Measurements from ENCODE around the gene NDUFV1.
A peak's percentile ranks its signal among the peaks of the same experiment; 100 is the strongest.

NDUFV1 gene

GRCh38 chr11:67644042-67644441 is 37.3 kb downstream of the NDUFV1 start:
- peak in 1 of 2 experiments; percentile 69 for DNase-seq (ENCODE audit: low read depth in 1 of 2, low spot score in 1 of 2)
- in situ Hi-C loops (cut with HindIII; ENCODE audit: low pct_unique_long_range_greater_than_20kb, low sequenced_read_pairs), result no loop called here
- no peak for TF ChIP-seq JUND (IDR thresholded peaks at IDR 0.05; ENCODE audit: low read depth)

GRCh38 chr11:67644472-67645418 is 38.0 kb downstream of the NDUFV1 start:
- no peak for TF ChIP-seq JUND (IDR thresholded peaks at IDR 0.05; ENCODE audit: low read depth)
- DNase-seq (ENCODE audit: low read depth in 1 of 2, low spot score in 1 of 2), result no peak
- in situ Hi-C loops (cut with HindIII; ENCODE audit: low pct_unique_long_range_greater_than_20kb, low sequenced_read_pairs), result no loop called here

- in situ Hi-C loops (cut with HindIII; ENCODE audit: low pct_unique_long_range_greater_than_20kb, low sequenced_read_pairs), result no loop called here
- TF ChIP-seq JUND (IDR thresholded peaks at IDR 0.05; ENCODE audit: low read depth), result no peak
- DNase-seq (ENCODE audit: low read depth in 1 of 2, low spot score in 1 of 2), result peak in 1 of 2 experiments; percentile 41
Measured at GRCh38 chr11:67645521-67646461, 39.1 kb downstream of the NDUFV1 start.

GRCh38 chr11:67646535-67647336 is 40.0 kb downstream of the NDUFV1 start:
- TF ChIP-seq JUND (IDR thresholded peaks at IDR 0.05; ENCODE audit: low read depth), result no peak

GRCh38 chr11:67647471-67647870 is 40.7 kb downstream of the NDUFV1 start:
- in situ Hi-C loops (cut with HindIII; ENCODE audit: low pct_unique_long_range_greater_than_20kb, low sequenced_read_pairs), result no loop called here
- no peak for TF ChIP-seq JUND (IDR thresholded peaks at IDR 0.05; ENCODE audit: low read depth)
- no peak for DNase-seq (ENCODE audit: low read depth in 1 of 2, low spot score in 1 of 2)

More at GRCh38 chr11:67646535-67647336, 40.0 kb downstream of the NDUFV1 start:
- DNase-seq (ENCODE audit: low read depth in 1 of 2, low spot score in 1 of 2), result no peak
- in situ Hi-C loops (cut with HindIII; ENCODE audit: low pct_unique_long_range_greater_than_20kb, low sequenced_read_pairs), result no loop called here

- DNase-seq (ENCODE audit: low read depth in 1 of 2, low spot score in 1 of 2), result peak in 1 of 2 experiments; percentile 40
- in situ Hi-C loops (cut with HindIII; ENCODE audit: low pct_unique_long_range_greater_than_20kb, low sequenced_read_pairs), result no loop called here
- TF ChIP-seq JUND (IDR thresholded peaks at IDR 0.05; ENCODE audit: low read depth), result no peak
Measured at GRCh38 chr11:67648140-67648795, 41.5 kb downstream of the NDUFV1 start.

GRCh38 chr11:67648796-67649613 is 42.3 kb downstream of the NDUFV1 start:
- DNase-seq (ENCODE audit: low read depth in 1 of 2, low spot score in 1 of 2), result no peak
- TF ChIP-seq JUND (IDR thresholded peaks at IDR 0.05; ENCODE audit: low read depth), result no peak
- in situ Hi-C loops (cut with HindIII; ENCODE audit: low pct_unique_long_range_greater_than_20kb, low sequenced_read_pairs), result no loop called here

- no peak for TF ChIP-seq JUND (IDR thresholded peaks at IDR 0.05; ENCODE audit: low read depth)
- in situ Hi-C loops (cut with HindIII; ENCODE audit: low pct_unique_long_range_greater_than_20kb, low sequenced_read_pairs), result no loop called here
- peak in 1 of 2 experiments; percentile 68 for DNase-seq (ENCODE audit: low read depth in 1 of 2, low spot score in 1 of 2)
Measured at GRCh38 chr11:67649634-67650510, 43.1 kb downstream of the NDUFV1 start.

- no peak for DNase-seq (ENCODE audit: low read depth in 1 of 2, low spot score in 1 of 2)
- TF ChIP-seq JUND (IDR thresholded peaks at IDR 0.05; ENCODE audit: low read depth), result no peak
- in situ Hi-C loops (cut with HindIII; ENCODE audit: low pct_unique_long_range_greater_than_20kb, low sequenced_read_pairs), result no loop called here
Measured at GRCh38 chr11:67651976-67652781, 45.4 kb downstream of the NDUFV1 start.

Measured in T47D (cell line).